Adrenal gland (tissue), 5 donors: Measurements from ENCODE around the gene SRMS.

Experiments
- CTCF ChIP-seq, 6 experiments: fragments of 450-650 bp in 4 of 6; fragments of 200-600 bp in 2 of 6; sonication (generic) in 1 of 6; IDR thresholded peaks; 1 replicate in 5 of 6; 2 replicates in 1 of 6; pipeline versions ENCODE4 v1.5.1 to v1.8.0; 2016 to 2021; ENCODE audit warnings: antibody characterized with exemption in 6 of 6, mild to moderate bottlenecking in 2 of 6, moderate library complexity in 1 of 6
- POLR2A ChIP-seq, 2 donors: fragments of 450-650 bp; IDR thresholded peaks; one replicate each; pipeline ENCODE4 v1.6.1; 2017; ENCODE audit warnings: antibody characterized with exemption in 2 of 2, mild to moderate bottlenecking in 2 of 2, moderate library complexity in 1 of 2
- donor health status: DM: no; HTN: no; CAD: no.

GRCh38 chr20:63573647-63574131 is 26.1 kb upstream of the SRMS start:
- no peak for TF ChIP-seq POLR2A (IDR thresholded peaks at IDR 0.05)
- TF ChIP-seq CTCF (IDR thresholded peaks at IDR 0.05): no peak
